ENCODE measurements around the gene ARHGAP22.

ARHGAP22 gene

GRCh38 chr10:48605786-48606529 lies 1.1 kb upstream of the ARHGAP22 start:
- DNase-seq, result no peak

- no peak for DNase-seq
These were observed 558 bp downstream of the ARHGAP22 start for GRCh38 chr10:48604039-48604990.

- no peak for DNase-seq
These were observed 1.3 kb downstream of the ARHGAP22 start for GRCh38 chr10:48603421-48604038.

GRCh38 chr10:48602401-48603135 lies 2.3 kb downstream of the ARHGAP22 start:
- no peak for DNase-seq

- no peak for DNase-seq
These were observed 3.1 kb downstream of the ARHGAP22 start for GRCh38 chr10:48601789-48602188.

GRCh38 chr10:48600645-48601505 lies 4.0 kb downstream of the ARHGAP22 start:
- DNase-seq, result no peak

- no peak for DNase-seq
These were observed 5.1 kb downstream of the ARHGAP22 start for GRCh38 chr10:48599830-48600134.

- no peak for DNase-seq
These were observed 5.7 kb downstream of the ARHGAP22 start for GRCh38 chr10:48598936-48599829.

- DNase-seq, result no peak
These were observed 6.5 kb downstream of the ARHGAP22 start for GRCh38 chr10:48598243-48598935.

GRCh38 chr10:48595539-48595932 lies 9.3 kb downstream of the ARHGAP22 start:
- DNase-seq, result no peak

GRCh38 chr10:48594803-48595538 lies 9.9 kb downstream of the ARHGAP22 start:
- DNase-seq, result no peak

- DNase-seq, result no peak
These were observed 10.5 kb downstream of the ARHGAP22 start for GRCh38 chr10:48594371-48594770.

- no peak for DNase-seq
These were observed 12.5 kb downstream of the ARHGAP22 start for GRCh38 chr10:48592346-48592745.

- no peak for DNase-seq
These were observed 13.9 kb downstream of the ARHGAP22 start for GRCh38 chr10:48590945-48591344.

GRCh38 chr10:48589266-48589665 lies 15.6 kb downstream of the ARHGAP22 start:
- DNase-seq, result no peak

- DNase-seq, result no peak
These were observed 17.1 kb downstream of the ARHGAP22 start for GRCh38 chr10:48587819-48588218.

- DNase-seq, result no peak
These were observed 17.8 kb downstream of the ARHGAP22 start for GRCh38 chr10:48587101-48587500.

- DNase-seq, result no peak
These were observed 21.9 kb downstream of the ARHGAP22 start for GRCh38 chr10:48582970-48583369.

- no peak for DNase-seq
These were observed 24.6 kb downstream of the ARHGAP22 start for GRCh38 chr10:48580236-48580635.
